HEK293 (cell line): ENCODE results near the gene RPS17.
"Not testable (repeated sequence)": the region's sequence is repeated elsewhere in the genome, so short reads cannot be mapped to it uniquely, and the experiment has no call there.

ENCODE experiments used
- CTCF ChIP-seq: fragments of 450-650 bp; formaldehyde crosslinking; IDR thresholded peaks from 2 replicates; pipeline ENCODE4 v1.5.1; 2016; ENCODE audit warnings: missing biosample characterization, missing genetic modification characterization
- ZNF175 ChIP-seq: fragments of 450-650 bp; formaldehyde crosslinking; IDR thresholded peaks from 2 replicates; pipeline ENCODE4 v1.5.1; 2016; ENCODE audit warnings: missing biosample characterization, missing genetic modification characterization

- not testable (repeated sequence) for TF ChIP-seq CTCF, ZNF175 (tag by site-specific recombination)
Observed at GRCh38 chr15:82505842-82506241, 34.4 kb downstream of the RPS17 start.
